HL-60 (cell line): ENCODE data around the gene FUT8.

Source experiments
- GABPA ChIP-seq: IDR thresholded peaks from 2 replicates; pipeline ENCODE4 v1.6.1; 2012; ENCODE audit warnings: low read depth
- POLR2AphosphoS5 ChIP-seq: IDR thresholded peaks from 2 replicates; pipeline ENCODE4 v1.6.1; 2012; ENCODE audit warnings: low read depth
- SPI1 ChIP-seq: IDR thresholded peaks from 2 replicates; pipeline ENCODE4 v1.6.1; 2012; ENCODE audit warnings: low read depth, mild to moderate bottlenecking, borderline replicate concordance
- TF ChIP-seq, protein P1 (sequence below): IDR thresholded peaks from one replicate; pipeline ENCODE4 v1.5.1; 2011; ENCODE audit warnings: low read length, control low read depth, inconsistent platforms; ENCODE audit not compliant: insufficient read depth
- TF ChIP-seq, protein P2 (sequence below): IDR thresholded peaks from 2 replicates; pipeline ENCODE4 v1.6.1; 2012; ENCODE audit warnings: low read depth; ENCODE audit not compliant: insufficient replicate concordance

DNA sequence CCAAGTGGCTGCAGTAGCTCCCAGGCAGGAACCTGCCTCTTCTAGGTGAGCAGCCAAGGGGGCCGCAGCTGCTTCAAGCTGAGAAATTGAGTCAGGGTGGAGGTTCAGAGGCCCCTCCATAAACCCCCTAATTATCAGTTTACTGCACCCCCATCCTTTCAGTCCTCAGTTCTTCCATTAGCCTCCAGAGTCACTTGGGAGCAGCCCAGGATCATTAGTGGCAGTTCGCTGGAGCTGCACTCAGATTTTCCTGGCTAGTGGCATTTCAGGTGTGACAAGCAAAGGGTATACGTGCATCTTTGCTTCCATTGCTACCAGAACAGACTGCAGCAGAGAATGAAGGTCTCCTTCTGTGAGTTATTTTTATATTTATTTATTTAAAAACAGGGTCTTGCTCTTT, 358.7 kb downstream of the FUT8 start:
- TF ChIP-seq, protein P1, sequence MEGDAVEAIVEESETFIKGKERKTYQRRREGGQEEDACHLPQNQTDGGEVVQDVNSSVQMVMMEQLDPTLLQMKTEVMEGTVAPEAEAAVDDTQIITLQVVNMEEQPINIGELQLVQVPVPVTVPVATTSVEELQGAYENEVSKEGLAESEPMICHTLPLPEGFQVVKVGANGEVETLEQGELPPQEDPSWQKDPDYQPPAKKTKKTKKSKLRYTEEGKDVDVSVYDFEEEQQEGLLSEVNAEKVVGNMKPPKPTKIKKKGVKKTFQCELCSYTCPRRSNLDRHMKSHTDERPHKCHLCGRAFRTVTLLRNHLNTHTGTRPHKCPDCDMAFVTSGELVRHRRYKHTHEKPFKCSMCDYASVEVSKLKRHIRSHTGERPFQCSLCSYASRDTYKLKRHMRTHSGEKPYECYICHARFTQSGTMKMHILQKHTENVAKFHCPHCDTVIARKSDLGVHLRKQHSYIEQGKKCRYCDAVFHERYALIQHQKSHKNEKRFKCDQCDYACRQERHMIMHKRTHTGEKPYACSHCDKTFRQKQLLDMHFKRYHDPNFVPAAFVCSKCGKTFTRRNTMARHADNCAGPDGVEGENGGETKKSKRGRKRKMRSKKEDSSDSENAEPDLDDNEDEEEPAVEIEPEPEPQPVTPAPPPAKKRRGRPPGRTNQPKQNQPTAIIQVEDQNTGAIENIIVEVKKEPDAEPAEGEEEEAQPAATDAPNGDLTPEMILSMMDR, result no peak
- TF ChIP-seq POLR2AphosphoS5 (no peak), SPI1 (no peak), GABPA (no peak)
- TF ChIP-seq, protein P2, sequence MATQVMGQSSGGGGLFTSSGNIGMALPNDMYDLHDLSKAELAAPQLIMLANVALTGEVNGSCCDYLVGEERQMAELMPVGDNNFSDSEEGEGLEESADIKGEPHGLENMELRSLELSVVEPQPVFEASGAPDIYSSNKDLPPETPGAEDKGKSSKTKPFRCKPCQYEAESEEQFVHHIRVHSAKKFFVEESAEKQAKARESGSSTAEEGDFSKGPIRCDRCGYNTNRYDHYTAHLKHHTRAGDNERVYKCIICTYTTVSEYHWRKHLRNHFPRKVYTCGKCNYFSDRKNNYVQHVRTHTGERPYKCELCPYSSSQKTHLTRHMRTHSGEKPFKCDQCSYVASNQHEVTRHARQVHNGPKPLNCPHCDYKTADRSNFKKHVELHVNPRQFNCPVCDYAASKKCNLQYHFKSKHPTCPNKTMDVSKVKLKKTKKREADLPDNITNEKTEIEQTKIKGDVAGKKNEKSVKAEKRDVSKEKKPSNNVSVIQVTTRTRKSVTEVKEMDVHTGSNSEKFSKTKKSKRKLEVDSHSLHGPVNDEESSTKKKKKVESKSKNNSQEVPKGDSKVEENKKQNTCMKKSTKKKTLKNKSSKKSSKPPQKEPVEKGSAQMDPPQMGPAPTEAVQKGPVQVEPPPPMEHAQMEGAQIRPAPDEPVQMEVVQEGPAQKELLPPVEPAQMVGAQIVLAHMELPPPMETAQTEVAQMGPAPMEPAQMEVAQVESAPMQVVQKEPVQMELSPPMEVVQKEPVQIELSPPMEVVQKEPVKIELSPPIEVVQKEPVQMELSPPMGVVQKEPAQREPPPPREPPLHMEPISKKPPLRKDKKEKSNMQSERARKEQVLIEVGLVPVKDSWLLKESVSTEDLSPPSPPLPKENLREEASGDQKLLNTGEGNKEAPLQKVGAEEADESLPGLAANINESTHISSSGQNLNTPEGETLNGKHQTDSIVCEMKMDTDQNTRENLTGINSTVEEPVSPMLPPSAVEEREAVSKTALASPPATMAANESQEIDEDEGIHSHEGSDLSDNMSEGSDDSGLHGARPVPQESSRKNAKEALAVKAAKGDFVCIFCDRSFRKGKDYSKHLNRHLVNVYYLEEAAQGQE, result no peak
